SK-N-SH treated with all-trans-retinoic acid at 6 μM for 48 hours (cell line): ENCODE results near the gene ELF3.

Source experiments
- ATAC-seq: fragments of 200-7000 bp; cut with Tn5 transposase; 3 replicates; pipeline ENCODE4 v1.9.1; 2020; ENCODE audit warnings: mild to moderate bottlenecking, moderate library complexity
- ARNTL ChIP-seq: fragments of 450-650 bp; formaldehyde crosslinking; IDR thresholded peaks from 2 replicates; pipeline ENCODE4 v1.5.0; 2020; ENCODE audit warnings: low read depth, mild to moderate bottlenecking, moderate library complexity, borderline replicate concordance
- BACH2 ChIP-seq: fragments of 250-450 bp; sonication (Bioruptor Pico); IDR thresholded peaks from 2 replicates; pipeline ENCODE4 v1.9.0; 2021; ENCODE audit warnings: mild to moderate bottlenecking, borderline replicate concordance
- CSDC2 ChIP-seq: fragments of 250-450 bp; sonication (Bioruptor Pico); IDR thresholded peaks from 2 replicates; pipeline ENCODE4 v1.5.0; 2020; ENCODE audit warnings: mild to moderate bottlenecking, moderate library complexity
- ESRRG ChIP-seq: fragments of 250-450 bp; sonication (Bioruptor Pico); IDR thresholded peaks from 2 replicates; pipeline ENCODE4 v1.6.1; 2021; ENCODE audit warnings: mild to moderate bottlenecking
- GLIS3 ChIP-seq: fragments of 250-450 bp; sonication (Bioruptor Pico); IDR thresholded peaks from 2 replicates; pipeline ENCODE4 v1.5.0; 2020; ENCODE audit warnings: mild to moderate bottlenecking, moderate library complexity
- ISL1 ChIP-seq: fragments of 250-450 bp; sonication (Bioruptor Pico); IDR thresholded peaks from 2 replicates; pipeline ENCODE4 v2.1.2; 2022; ENCODE audit warnings: mild to moderate bottlenecking, moderate library complexity
- OSR1 ChIP-seq: fragments of 250-450 bp; sonication (Bioruptor Pico); IDR thresholded peaks from 2 replicates; pipeline ENCODE4 v1.8.0; 2022; ENCODE audit warnings: moderate library complexity, mild to moderate bottlenecking, inconsistent platforms
- PATZ1 ChIP-seq: fragments of 250-450 bp; sonication (Bioruptor Pico); IDR thresholded peaks from 2 replicates; pipeline ENCODE4 v1.8.0; 2020; ENCODE audit warnings: mild to moderate bottlenecking, moderate library complexity, borderline replicate concordance
- PPARA ChIP-seq: fragments of 250-450 bp; sonication (Bioruptor Pico); IDR thresholded peaks from 2 replicates; pipeline ENCODE4 v1.5.0; 2020; ENCODE audit warnings: mild to moderate bottlenecking, borderline replicate concordance
- RARB ChIP-seq: fragments of 250-450 bp; sonication (Bioruptor Pico); IDR thresholded peaks from 2 replicates; pipeline ENCODE4 v1.8.0; 2021; ENCODE audit warnings: mild to moderate bottlenecking, moderate library complexity
- TCF4 ChIP-seq: fragments of 250-450 bp; sonication (Bioruptor Pico); IDR thresholded peaks from 2 replicates; pipeline ENCODE4 v1.8.0; 2021; ENCODE audit warnings: mild to moderate bottlenecking, moderate library complexity, borderline replicate concordance
- TOX ChIP-seq: fragments of 250-450 bp; sonication (Bioruptor Pico); IDR thresholded peaks from 2 replicates; pipeline ENCODE4 v1.8.0; 2021; ENCODE audit warnings: mild to moderate bottlenecking, moderate library complexity, borderline replicate concordance
- ZC3H10 ChIP-seq: fragments of 250-450 bp; sonication (Bioruptor Pico); IDR thresholded peaks from 2 replicates; pipeline ENCODE4 v1.5.1; 2021; ENCODE audit warnings: mild to moderate bottlenecking, moderate library complexity
- ZFP3 ChIP-seq: fragments of 250-450 bp; sonication (Bioruptor Pico); IDR thresholded peaks from 2 replicates; pipeline ENCODE4 v1.5.0; 2020; ENCODE audit warnings: mild to moderate bottlenecking, moderate library complexity
- ZFP30 ChIP-seq: fragments of 450-650 bp; formaldehyde crosslinking; IDR thresholded peaks from 2 replicates; pipeline ENCODE4 v1.5.0; 2022; ENCODE audit warnings: mild to moderate bottlenecking, moderate library complexity
- ZNF565 ChIP-seq: fragments of 450-650 bp; formaldehyde crosslinking; conservative IDR thresholded peaks from 2 replicates; pipeline ENCODE4 v1.5.0; 2020; ENCODE audit warnings: low read depth, mild to moderate bottlenecking, moderate library complexity
- ZNF8 ChIP-seq: fragments of 450-650 bp; formaldehyde crosslinking; IDR thresholded peaks from 2 replicates; pipeline ENCODE4 v1.5.0; 2020; ENCODE audit warnings: mild to moderate bottlenecking, moderate library complexity
- TF ChIP-seq, protein P1 (sequence below): fragments of 250-450 bp; sonication (Bioruptor Pico); IDR thresholded peaks from 2 replicates; pipeline ENCODE4 v1.5.0; 2020; ENCODE audit warnings: mild to moderate bottlenecking, moderate library complexity
- TF ChIP-seq, protein P2 (sequence below): fragments of 250-450 bp; sonication (Bioruptor Pico); IDR thresholded peaks from 2 replicates; pipeline ENCODE4 v1.5.1; 2020; ENCODE audit warnings: low read depth, mild to moderate bottlenecking, moderate library complexity
- TF ChIP-seq, protein P3 (sequence below): fragments of 250-450 bp; sonication (Bioruptor Pico); IDR thresholded peaks from 2 replicates; pipeline ENCODE4 v1.5.1; 2021; ENCODE audit warnings: mild to moderate bottlenecking, moderate library complexity

ELF3 gene

DNA sequence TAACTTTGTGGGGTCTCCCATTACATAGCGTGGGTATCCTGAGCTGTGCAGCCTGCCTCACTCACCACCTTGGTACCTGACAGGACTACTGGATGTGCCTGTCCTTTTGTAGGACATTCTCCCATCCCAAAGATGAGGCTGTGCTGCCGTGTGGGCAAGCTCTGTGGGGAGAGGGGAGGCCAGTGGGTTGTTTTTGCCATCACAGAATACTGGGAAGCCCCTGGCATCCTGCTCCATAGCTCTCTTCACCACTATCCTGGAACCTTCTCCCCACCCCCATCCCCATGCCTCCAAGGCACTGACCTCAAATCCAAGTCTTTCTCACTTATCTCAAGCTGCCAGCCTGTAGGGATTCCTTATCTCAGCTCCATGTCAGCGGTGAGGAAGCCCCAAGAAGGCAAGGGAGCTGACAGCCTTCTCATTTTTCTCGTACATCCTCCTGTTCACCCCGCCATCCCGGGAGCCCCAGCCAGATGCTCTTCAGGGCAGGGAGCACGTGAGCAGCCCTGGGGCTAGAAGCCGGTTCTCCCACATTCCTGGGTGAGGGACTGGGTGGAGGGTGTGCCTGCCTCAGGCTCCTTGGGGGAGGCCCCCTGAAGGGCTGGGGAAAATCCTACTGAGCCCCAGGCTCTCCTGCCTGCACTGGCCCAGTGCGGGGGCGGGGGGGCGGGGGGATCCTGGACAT lies 2.4 kb upstream of the ELF3 start:
- no peak for ATAC-seq

DNA sequence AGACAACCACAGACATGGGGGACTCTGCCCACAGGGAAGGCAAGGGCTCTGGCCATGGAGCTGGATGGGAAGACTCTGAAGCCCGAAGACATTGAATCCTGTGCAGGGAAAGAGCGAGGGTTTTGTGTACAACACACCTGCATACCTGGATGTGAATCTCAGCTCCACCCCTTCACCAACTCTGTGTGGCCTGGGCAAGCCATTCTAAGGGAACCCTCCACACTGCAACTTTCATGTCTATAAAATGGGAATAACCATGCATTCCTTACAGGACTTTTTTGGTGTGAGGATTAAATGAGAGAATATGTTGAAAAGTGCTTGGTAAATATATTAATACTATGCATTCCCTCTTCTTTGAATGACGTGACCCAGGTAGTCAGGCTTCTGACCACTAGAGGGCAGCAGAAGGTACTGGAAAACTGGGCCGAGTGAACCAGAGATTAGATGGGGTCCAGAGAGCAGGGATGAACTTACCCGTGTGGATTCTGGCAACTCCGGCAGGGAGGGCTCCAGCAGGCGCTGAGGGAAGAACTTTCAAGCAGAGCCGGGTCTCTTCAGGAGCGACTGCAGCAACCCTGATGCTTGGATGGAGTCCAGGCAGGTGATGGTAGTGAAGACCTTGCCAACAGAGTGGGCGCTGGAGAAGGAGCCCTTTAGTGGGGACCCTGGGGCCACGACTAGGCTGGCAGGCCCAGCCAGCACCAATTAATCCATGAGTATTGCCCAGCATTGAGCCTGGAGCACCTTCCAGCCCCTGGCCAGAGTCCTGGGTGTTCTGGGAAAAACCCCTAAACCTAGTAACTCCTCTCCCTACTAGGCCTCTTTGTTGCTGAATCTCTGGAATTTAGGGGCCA lies 834 bp upstream of the ELF3 start:
- TF ChIP-seq OSR1 (CRISPR knock-in tag) (no peak), TOX (no peak)
- ATAC-seq: peak; percentile 90

More for the DNA sequence above, 2.4 kb upstream of the ELF3 start:
- TF ChIP-seq PPARA (CRISPR knock-in tag) (no peak), RARB (CRISPR knock-in tag) (no peak)
- TF ChIP-seq, all 23 proteins: peak for 0

DNA sequence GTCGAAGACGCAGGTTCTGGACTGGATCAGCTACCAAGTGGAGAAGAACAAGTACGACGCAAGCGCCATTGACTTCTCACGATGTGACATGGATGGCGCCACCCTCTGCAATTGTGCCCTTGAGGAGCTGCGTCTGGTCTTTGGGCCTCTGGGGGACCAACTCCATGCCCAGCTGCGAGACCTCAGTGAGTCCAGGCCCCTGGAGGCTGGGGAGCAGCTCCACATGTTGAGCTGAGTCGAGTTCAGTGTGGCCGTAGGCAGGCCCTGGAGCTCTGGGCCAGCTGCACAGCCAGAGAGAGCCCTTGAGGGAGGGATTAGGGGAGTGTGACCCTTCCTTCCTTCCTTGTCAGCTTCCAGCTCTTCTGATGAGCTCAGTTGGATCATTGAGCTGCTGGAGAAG lies 1.6 kb downstream of the ELF3 start:
- TF ChIP-seq RARB (CRISPR knock-in tag): no peak
- TF ChIP-seq ESRRG (CRISPR knock-in tag): no peak
- no peak for TF ChIP-seq ZNF565
- TF ChIP-seq OSR1 (CRISPR knock-in tag): no peak
- TF ChIP-seq GLIS3 (CRISPR knock-in tag): no peak
- no peak for TF ChIP-seq ZFP30
- TF ChIP-seq ZFP3 (CRISPR knock-in tag): no peak
- TF ChIP-seq PPARA (CRISPR knock-in tag): no peak
- no peak for TF ChIP-seq CSDC2 (CRISPR knock-in tag)
- no peak for TF ChIP-seq PATZ1 (CRISPR knock-in tag)
- no peak for TF ChIP-seq BACH2 (CRISPR knock-in tag)
- no peak for TF ChIP-seq ZNF8 (CRISPR knock-in tag)
- no peak for TF ChIP-seq ISL1 (CRISPR knock-in tag)
- TF ChIP-seq, protein P1, sequence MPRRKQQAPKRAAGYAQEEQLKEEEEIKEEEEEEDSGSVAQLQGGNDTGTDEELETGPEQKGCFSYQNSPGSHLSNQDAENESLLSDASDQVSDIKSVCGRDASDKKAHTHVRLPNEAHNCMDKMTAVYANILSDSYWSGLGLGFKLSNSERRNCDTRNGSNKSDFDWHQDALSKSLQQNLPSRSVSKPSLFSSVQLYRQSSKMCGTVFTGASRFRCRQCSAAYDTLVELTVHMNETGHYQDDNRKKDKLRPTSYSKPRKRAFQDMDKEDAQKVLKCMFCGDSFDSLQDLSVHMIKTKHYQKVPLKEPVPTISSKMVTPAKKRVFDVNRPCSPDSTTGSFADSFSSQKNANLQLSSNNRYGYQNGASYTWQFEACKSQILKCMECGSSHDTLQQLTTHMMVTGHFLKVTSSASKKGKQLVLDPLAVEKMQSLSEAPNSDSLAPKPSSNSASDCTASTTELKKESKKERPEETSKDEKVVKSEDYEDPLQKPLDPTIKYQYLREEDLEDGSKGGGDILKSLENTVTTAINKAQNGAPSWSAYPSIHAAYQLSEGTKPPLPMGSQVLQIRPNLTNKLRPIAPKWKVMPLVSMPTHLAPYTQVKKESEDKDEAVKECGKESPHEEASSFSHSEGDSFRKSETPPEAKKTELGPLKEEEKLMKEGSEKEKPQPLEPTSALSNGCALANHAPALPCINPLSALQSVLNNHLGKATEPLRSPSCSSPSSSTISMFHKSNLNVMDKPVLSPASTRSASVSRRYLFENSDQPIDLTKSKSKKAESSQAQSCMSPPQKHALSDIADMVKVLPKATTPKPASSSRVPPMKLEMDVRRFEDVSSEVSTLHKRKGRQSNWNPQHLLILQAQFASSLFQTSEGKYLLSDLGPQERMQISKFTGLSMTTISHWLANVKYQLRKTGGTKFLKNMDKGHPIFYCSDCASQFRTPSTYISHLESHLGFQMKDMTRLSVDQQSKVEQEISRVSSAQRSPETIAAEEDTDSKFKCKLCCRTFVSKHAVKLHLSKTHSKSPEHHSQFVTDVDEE (CRISPR knock-in tag): no peak
- TF ChIP-seq, protein P2, sequence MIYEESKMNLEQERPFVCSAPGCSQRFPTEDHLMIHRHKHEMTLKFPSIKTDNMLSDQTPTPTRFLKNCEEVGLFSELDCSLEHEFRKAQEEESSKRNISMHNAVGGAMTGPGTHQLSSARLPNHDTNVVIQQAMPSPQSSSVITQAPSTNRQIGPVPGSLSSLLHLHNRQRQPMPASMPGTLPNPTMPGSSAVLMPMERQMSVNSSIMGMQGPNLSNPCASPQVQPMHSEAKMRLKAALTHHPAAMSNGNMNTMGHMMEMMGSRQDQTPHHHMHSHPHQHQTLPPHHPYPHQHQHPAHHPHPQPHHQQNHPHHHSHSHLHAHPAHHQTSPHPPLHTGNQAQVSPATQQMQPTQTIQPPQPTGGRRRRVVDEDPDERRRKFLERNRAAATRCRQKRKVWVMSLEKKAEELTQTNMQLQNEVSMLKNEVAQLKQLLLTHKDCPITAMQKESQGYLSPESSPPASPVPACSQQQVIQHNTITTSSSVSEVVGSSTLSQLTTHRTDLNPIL (CRISPR knock-in tag): no peak
- TF ChIP-seq TOX: no peak
- no peak for TF ChIP-seq TCF4 (CRISPR knock-in tag)
- no peak for TF ChIP-seq ZC3H10 (CRISPR knock-in tag)
- TF ChIP-seq ARNTL (CRISPR knock-in tag): no peak

GRCh38 chr1:202012544-202013478 lies 2.4 kb downstream of the ELF3 start:
- ATAC-seq: no peak
- no peak for TF ChIP-seq ISL1 (CRISPR knock-in tag)
- TF ChIP-seq ZC3H10 (CRISPR knock-in tag): no peak
- no peak for TF ChIP-seq ZNF565
- no peak for TF ChIP-seq PPARA (CRISPR knock-in tag)
- no peak for TF ChIP-seq GLIS3 (CRISPR knock-in tag)
- no peak for TF ChIP-seq ESRRG (CRISPR knock-in tag)
- TF ChIP-seq ZFP30: no peak
- TF ChIP-seq, protein P2 (CRISPR knock-in tag): no peak
- TF ChIP-seq PATZ1 (CRISPR knock-in tag): no peak
- TF ChIP-seq, protein P3, sequence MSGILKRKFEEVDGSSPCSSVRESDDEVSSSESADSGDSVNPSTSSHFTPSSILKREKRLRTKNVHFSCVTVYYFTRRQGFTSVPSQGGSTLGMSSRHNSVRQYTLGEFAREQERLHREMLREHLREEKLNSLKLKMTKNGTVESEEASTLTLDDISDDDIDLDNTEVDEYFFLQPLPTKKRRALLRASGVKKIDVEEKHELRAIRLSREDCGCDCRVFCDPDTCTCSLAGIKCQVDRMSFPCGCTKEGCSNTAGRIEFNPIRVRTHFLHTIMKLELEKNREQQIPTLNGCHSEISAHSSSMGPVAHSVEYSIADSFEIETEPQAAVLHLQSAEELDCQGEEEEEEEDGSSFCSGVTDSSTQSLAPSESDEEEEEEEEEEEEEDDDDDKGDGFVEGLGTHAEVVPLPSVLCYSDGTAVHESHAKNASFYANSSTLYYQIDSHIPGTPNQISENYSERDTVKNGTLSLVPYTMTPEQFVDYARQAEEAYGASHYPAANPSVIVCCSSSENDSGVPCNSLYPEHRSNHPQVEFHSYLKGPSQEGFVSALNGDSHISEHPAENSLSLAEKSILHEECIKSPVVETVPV (CRISPR knock-in tag): no peak
- no peak for TF ChIP-seq OSR1 (CRISPR knock-in tag)

More for the DNA sequence above, 1.6 kb downstream of the ELF3 start:
- no peak for ATAC-seq
